Breast epithelium (tissue), 4 donors: ENCODE data around the gene DYSF. TPM values are rescaled to one million over a fixed set of nuclear protein-coding genes. Genes with fewer than 3 reads are reported as not detected.

Source experiments
- DNase-seq, 2 donors: peaks; one replicate each; pipeline ENCODE4 v3.0.0-alpha.2; 2019; ENCODE audit warnings: low spot score in 2 of 2
- H3K27ac ChIP-seq, 2 donors: fragments of 200-600 bp; sonication (generic) in 1 of 2; one replicate each; pipeline ENCODE4 v1.5.1; 2016 to 2019; ENCODE audit warnings: mild to moderate bottlenecking in 1 of 2
- H3K27me3 ChIP-seq, 2 donors: fragments of 200-600 bp; sonication (generic) in 1 of 2; one replicate each; pipeline versions ENCODE4 v1.5.1 to v1.6.0; 2017 to 2019; ENCODE audit warnings: control low read depth in 1 of 2, mild to moderate bottlenecking in 1 of 2
- H3K36me3 ChIP-seq: fragments of 200-600 bp; one replicate; pipeline ENCODE4 v1.5.1; 2019
- H3K4me1 ChIP-seq, 2 donors: fragments of 200-600 bp; sonication (generic); one replicate each; pipeline ENCODE4 v1.5.1; 2016 to 2019; ENCODE audit warnings: control low read depth in 1 of 2
- H3K4me3 ChIP-seq, 3 donors: fragments of 200-600 bp; sonication (generic); 1 replicate in 2 of 3; 2 replicates in 1 of 3; pipeline ENCODE4 v1.5.1; 2016 to 2019; ENCODE audit warnings: mild to moderate bottlenecking in 3 of 3, moderate library complexity in 2 of 3
- H3K9me3 ChIP-seq, 2 donors: fragments of 200-600 bp; sonication (generic) in 1 of 2; one replicate each; pipeline ENCODE4 v1.5.1; 2016 to 2019; ENCODE audit warnings: control low read depth in 1 of 2
- CTCF ChIP-seq, 3 donors: fragments of 450-650 bp; IDR thresholded peaks; one replicate each; pipeline ENCODE4 v1.5.1; 2016 to 2017; ENCODE audit warnings: antibody characterized with exemption in 3 of 3, mild to moderate bottlenecking in 3 of 3, moderate library complexity in 3 of 3
- POLR2A ChIP-seq: fragments of 450-650 bp; IDR thresholded peaks from one replicate; pipeline ENCODE4 v1.6.1; 2016; ENCODE audit warnings: antibody characterized with exemption, mild to moderate bottlenecking, moderate library complexity
- POLR2AphosphoS5 ChIP-seq, 3 donors: sonication (generic); formaldehyde crosslinking; IDR thresholded peaks; one replicate each; pipeline ENCODE4 v1.6.1; 2017; ENCODE audit warnings: antibody characterized with exemption in 3 of 3
- intact Hi-C: fragments of 100-400 bp; cut with DNase I; formaldehyde crosslinking; loops from one replicate; pipeline ENCODE4 v1.15.1; 2023; ENCODE audit warnings: low total_unique reads
- total RNA-seq, 3 donors: library from RNA; depleted of rRNA; stranded (reverse); fragments of >200 nt; gene quantifications; one replicate each; pipeline ENCODE4 v1.1.0, GENCODE V29; 2016

DYSF gene
- total RNA-seq, 3 donors from 2014 or later = 3.0 to 15.7 (median 4.8) TPM

GRCh38 chr2:71695235-71696120, 242.1 kb downstream of the DYSF start:
- intact Hi-C loops = no loop called here
- TF ChIP-seq POLR2A = no peak
- TF ChIP-seq CTCF (IDR thresholded peaks at IDR 0.05) = no peak
- no peak for TF ChIP-seq POLR2AphosphoS5 (IDR thresholded peaks at IDR 0.05)
- DNase-seq = no peak

GRCh38 chr2:71696381-71696780, 243.0 kb downstream of the DYSF start:
- peak overlapping the region in 1 of 2 donors; percentile 32 for H3K27ac ChIP-seq
- peaks cover 0 to 4% of the 10 kb centered on the region in 2 donors for H3K4me1 ChIP-seq
- no peak for DNase-seq
- H3K9me3 ChIP-seq = no peaks in the 10 kb centered on the region
- H3K4me3 ChIP-seq = no peak overlapping the region
- no peak for TF ChIP-seq POLR2A
- TF ChIP-seq CTCF (IDR thresholded peaks at IDR 0.05) = no peak
- TF ChIP-seq POLR2AphosphoS5 (IDR thresholded peaks at IDR 0.05) = no peak
- no peaks in the 10 kb centered on the region for H3K27me3 ChIP-seq
- H3K36me3 ChIP-seq = no peaks in the 10 kb centered on the region
- intact Hi-C loops = no loop called here

More at GRCh38 chr2:71695235-71696120, 242.1 kb downstream of the DYSF start:
- Histone ChIP-seq H3K4me1 (peaks cover 0 to 4% of the 10 kb centered on the region in 2 donors), H3K9me3 (no peaks in the 10 kb centered on the region), H3K27ac (no peak overlapping the region), H3K36me3 (no peaks in the 10 kb centered on the region), H3K4me3 (no peak overlapping the region), H3K27me3 (no peaks in the 10 kb centered on the region)

GRCh38 chr2:71697106-71698004, 244.0 kb downstream of the DYSF start:
- peak; percentile 22 to 68 for DNase-seq
- TF ChIP-seq POLR2AphosphoS5 (IDR thresholded peaks at IDR 0.05) (no peak), CTCF (IDR thresholded peaks at IDR 0.05) (no peak), POLR2A (no peak)

GRCh38 chr2:71699428-71699827, 246.1 kb downstream of the DYSF start:
- Histone ChIP-seq H3K27me3 (no peaks in the 10 kb centered on the region), H3K9me3 (no peaks in the 10 kb centered on the region), H3K4me1 (peaks cover 0 to 4% of the 10 kb centered on the region in 2 donors), H3K36me3 (no peaks in the 10 kb centered on the region), H3K27ac (peak overlapping the region; percentile 92 to 97), H3K4me3 (no peak overlapping the region)
- TF ChIP-seq CTCF (IDR thresholded peaks at IDR 0.05) (no peak), POLR2AphosphoS5 (IDR thresholded peaks at IDR 0.05) (no peak), POLR2A (no peak)
- intact Hi-C loops = no loop called here
- no peak for DNase-seq

More at GRCh38 chr2:71697106-71698004, 244.0 kb downstream of the DYSF start:
- H3K27ac ChIP-seq = peak overlapping the region; percentile 10 to 21
- intact Hi-C loops = no loop called here
- H3K36me3 ChIP-seq = no peaks in the 10 kb centered on the region
- H3K4me1 ChIP-seq = peaks cover 0 to 4% of the 10 kb centered on the region in 2 donors
- no peaks in the 10 kb centered on the region for H3K27me3 ChIP-seq
- no peak overlapping the region for H3K4me3 ChIP-seq
- H3K9me3 ChIP-seq = no peaks in the 10 kb centered on the region
